Limb (tissue), 2 donors: ENCODE data around the gene GUCY1A2.

Experiments used
- DNase-seq, 2 donors: peaks; one replicate each; pipeline ENCODE4 v3.0.0-alpha.2; 2016; ENCODE audit errors: extremely low spot score in 2 of 2

Gene GUCY1A2

GRCh38 chr11:106998116-106998915, 20.0 kb downstream of the GUCY1A2 start:
- peak in 1 of 2 donors; percentile 60 for DNase-seq

- DNase-seq: no peak
Measured at GRCh38 chr11:106997227-106997626, 21.0 kb downstream of the GUCY1A2 start.

- DNase-seq: no peak
Measured at GRCh38 chr11:106996691-106997090, 21.6 kb downstream of the GUCY1A2 start.

- DNase-seq: peak; percentile 37 to 51
Measured at GRCh38 chr11:106990331-106990730, 27.9 kb downstream of the GUCY1A2 start.

- DNase-seq: no peak
Measured at GRCh38 chr11:106989078-106989455, 29.2 kb downstream of the GUCY1A2 start.

GRCh38 chr11:106988151-106989077, 29.9 kb downstream of the GUCY1A2 start:
- peak; percentile 30 to 70 for DNase-seq

- DNase-seq: no peak
Measured at GRCh38 chr11:106986673-106987072, 31.6 kb downstream of the GUCY1A2 start.

GRCh38 chr11:106986261-106986660, 32.0 kb downstream of the GUCY1A2 start:
- no peak for DNase-seq

- DNase-seq: no peak
Measured at GRCh38 chr11:106983991-106984390, 34.3 kb downstream of the GUCY1A2 start.

GRCh38 chr11:106983261-106983660, 35.0 kb downstream of the GUCY1A2 start:
- peak in 1 of 2 donors; percentile 51 for DNase-seq

GRCh38 chr11:106974831-106975230, 43.4 kb downstream of the GUCY1A2 start:
- DNase-seq: no peak

GRCh38 chr11:106971864-106972263, 46.4 kb downstream of the GUCY1A2 start:
- DNase-seq: no peak

GRCh38 chr11:106969644-106970355, 48.5 kb downstream of the GUCY1A2 start:
- DNase-seq: no peak

GRCh38 chr11:106962995-106963394, 55.3 kb downstream of the GUCY1A2 start:
- no peak for DNase-seq

- no peak for DNase-seq
Measured at GRCh38 chr11:106961518-106961917, 56.8 kb downstream of the GUCY1A2 start.

- no peak for DNase-seq
Measured at GRCh38 chr11:106961048-106961447, 57.2 kb downstream of the GUCY1A2 start.

GRCh38 chr11:106959800-106960199, 58.5 kb downstream of the GUCY1A2 start:
- DNase-seq: no peak

GRCh38 chr11:106959386-106959785, 58.9 kb downstream of the GUCY1A2 start:
- DNase-seq: no peak

GRCh38 chr11:106958517-106959248, 59.6 kb downstream of the GUCY1A2 start:
- no peak for DNase-seq

- DNase-seq: peak in 1 of 2 donors; percentile 34
Measured at GRCh38 chr11:106957030-106957482, 61.2 kb downstream of the GUCY1A2 start.

- no peak for DNase-seq
Measured at GRCh38 chr11:106950067-106950491, 68.2 kb downstream of the GUCY1A2 start.
